ENCODE results near the gene SERP2. TPM values are rescaled to one million over a fixed set of nuclear protein-coding genes. Genes with fewer than 3 reads are reported as not detected.

Gene SERP2
- total RNA-seq, 1 donor from 2014 or later = 1.8 TPM

DNA sequence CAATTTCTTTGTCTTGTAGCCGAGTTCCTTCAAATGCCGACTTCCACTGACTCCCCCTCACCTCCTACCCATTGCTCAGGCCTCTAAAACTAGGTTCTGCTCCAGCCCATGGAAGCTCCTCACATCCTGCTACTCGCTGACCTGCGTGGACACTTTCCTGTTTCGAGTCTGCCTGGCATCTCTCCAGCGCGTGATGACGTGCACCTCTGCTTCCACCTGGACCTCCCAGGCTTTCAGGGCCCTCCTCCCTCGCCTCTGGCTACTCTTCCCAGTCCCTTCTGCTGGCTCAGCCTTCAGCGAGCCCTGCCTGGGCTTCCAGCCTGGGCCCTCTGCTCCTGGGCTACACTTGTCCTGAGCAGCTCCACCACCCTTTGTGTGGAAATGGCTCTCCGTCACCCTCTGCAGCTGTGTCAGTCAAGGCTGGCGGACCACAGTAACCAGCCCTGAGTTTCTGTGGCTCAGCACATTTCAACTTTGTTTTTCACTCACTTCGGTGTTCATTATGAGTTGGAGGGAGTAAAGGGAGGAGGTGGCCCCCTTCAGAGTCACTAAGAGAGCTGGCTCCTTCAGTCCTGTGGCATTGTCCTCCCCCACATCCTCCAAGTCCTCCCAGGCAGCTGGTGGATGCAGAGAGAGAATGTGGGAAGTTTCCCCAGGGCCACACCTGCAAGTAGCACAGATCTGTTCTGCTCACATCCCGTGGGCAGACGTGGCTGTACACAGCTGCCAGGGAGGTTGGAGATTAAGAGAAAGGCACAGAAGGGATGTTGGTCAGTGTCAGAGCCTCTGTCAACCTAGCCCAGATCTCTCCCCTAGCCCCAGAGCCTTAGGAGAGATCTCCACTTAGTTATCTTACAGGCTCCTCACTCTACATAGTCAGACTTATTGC, 49.4 kb downstream of the SERP2 start:
- TF ChIP-seq, protein P1, sequence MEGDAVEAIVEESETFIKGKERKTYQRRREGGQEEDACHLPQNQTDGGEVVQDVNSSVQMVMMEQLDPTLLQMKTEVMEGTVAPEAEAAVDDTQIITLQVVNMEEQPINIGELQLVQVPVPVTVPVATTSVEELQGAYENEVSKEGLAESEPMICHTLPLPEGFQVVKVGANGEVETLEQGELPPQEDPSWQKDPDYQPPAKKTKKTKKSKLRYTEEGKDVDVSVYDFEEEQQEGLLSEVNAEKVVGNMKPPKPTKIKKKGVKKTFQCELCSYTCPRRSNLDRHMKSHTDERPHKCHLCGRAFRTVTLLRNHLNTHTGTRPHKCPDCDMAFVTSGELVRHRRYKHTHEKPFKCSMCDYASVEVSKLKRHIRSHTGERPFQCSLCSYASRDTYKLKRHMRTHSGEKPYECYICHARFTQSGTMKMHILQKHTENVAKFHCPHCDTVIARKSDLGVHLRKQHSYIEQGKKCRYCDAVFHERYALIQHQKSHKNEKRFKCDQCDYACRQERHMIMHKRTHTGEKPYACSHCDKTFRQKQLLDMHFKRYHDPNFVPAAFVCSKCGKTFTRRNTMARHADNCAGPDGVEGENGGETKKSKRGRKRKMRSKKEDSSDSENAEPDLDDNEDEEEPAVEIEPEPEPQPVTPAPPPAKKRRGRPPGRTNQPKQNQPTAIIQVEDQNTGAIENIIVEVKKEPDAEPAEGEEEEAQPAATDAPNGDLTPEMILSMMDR (IDR thresholded peaks at IDR 0.05; ENCODE audit: unreplicated experiment) = no peak
- H3K4me3 Mint-ChIP-seq (ENCODE audit: unreplicated experiment) = no peak overlapping the region
- no peak for DNase-seq (ENCODE audit: low spot score)
- H3K27ac Mint-ChIP-seq (ENCODE audit: unreplicated experiment) = no peak overlapping the region
- no peaks in the 10 kb centered on the region for H3K36me3 Mint-ChIP-seq (ENCODE audit: low read depth, unreplicated experiment)
- H3K9me3 Mint-ChIP-seq (ENCODE audit: unreplicated experiment) = no peaks in the 10 kb centered on the region
- H3K4me1 Mint-ChIP-seq (ENCODE audit: unreplicated experiment) = peaks cover 17% of the 10 kb centered on the region
- peaks cover 7% of the 10 kb centered on the region for H3K27me3 Mint-ChIP-seq (ENCODE audit: unreplicated experiment)

DNA sequence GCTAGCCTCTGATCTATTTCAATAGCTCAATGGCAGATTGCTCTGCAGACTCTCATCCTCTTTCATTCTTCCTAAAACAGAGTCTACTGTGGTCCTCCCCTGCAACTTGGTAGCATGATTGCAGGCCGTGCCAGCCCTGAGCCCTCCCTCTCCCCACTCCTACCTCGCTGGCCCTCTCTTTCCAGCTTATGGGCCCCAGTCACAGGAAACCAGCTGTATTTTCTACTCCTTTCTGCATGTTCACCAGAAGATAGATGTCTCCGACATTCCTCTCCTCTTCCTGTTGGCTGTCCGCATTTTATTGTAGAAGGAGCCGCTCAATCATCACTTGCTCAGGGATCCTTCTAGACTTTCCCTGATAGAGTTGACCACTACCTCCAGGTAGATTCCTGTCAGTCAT, 50.2 kb downstream of the SERP2 start:
- TF ChIP-seq, protein P1 (IDR thresholded peaks at IDR 0.05; ENCODE audit: unreplicated experiment) = no peak
- Mint-ChIP-seq H3K27me3 (ENCODE audit: unreplicated experiment) (peaks cover 7% of the 10 kb centered on the region), H3K27ac (ENCODE audit: unreplicated experiment) (no peak overlapping the region)

DNA sequence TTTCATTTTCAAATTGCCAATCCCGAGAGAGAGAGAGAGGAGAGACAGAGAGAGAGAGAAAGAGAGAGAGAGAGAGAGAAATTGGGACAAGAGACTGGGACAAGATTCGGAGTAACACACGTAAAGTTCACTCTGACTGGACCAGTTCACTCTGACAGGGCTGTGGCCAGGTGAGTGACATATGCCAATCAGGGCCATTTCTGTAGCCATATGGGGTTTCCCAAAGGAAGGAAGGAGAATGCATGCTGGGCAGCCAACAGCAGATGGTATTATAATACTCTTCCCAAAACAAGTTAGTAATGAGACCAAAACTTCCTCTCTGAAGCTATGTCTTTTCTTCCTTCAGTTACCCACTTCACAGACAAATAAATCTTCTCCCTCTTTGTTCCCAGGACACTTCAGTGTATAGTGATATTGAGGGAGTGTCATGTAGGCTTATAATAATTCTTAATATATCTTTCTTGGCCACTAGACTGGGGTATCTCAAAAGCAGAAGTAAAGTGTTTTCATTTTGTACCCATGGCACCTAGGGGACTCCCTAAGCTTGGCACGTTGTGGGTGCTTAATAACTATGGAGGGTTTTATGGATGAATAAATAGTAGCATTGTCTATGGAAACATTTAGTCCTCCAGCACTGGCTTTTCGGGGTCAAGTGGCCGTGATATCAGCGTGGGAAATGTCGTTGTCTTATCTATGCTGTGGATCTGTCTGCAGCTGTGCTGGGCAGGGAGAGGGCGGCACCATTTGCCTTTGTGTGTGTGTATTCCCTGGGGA, 51.6 kb downstream of the SERP2 start:
- Mint-ChIP-seq H3K4me1 (ENCODE audit: unreplicated experiment) (peaks cover 17% of the 10 kb centered on the region), H3K36me3 (ENCODE audit: low read depth, unreplicated experiment) (no peaks in the 10 kb centered on the region), H3K4me3 (ENCODE audit: unreplicated experiment) (no peak overlapping the region), H3K27ac (ENCODE audit: unreplicated experiment) (no peak overlapping the region), H3K27me3 (ENCODE audit: unreplicated experiment) (peaks cover 7% of the 10 kb centered on the region), H3K9me3 (ENCODE audit: unreplicated experiment) (no peaks in the 10 kb centered on the region)
- DNase-seq (ENCODE audit: low spot score) = no peak
- TF ChIP-seq, protein P1 (IDR thresholded peaks at IDR 0.05; ENCODE audit: unreplicated experiment) = no peak

More for the DNA sequence above, 50.2 kb downstream of the SERP2 start:
- Mint-ChIP-seq H3K9me3 (ENCODE audit: unreplicated experiment) (no peaks in the 10 kb centered on the region), H3K4me1 (ENCODE audit: unreplicated experiment) (peaks cover 17% of the 10 kb centered on the region), H3K36me3 (ENCODE audit: low read depth, unreplicated experiment) (no peaks in the 10 kb centered on the region), H3K4me3 (ENCODE audit: unreplicated experiment) (no peak overlapping the region)
- DNase-seq (ENCODE audit: low spot score) = no peak

DNA sequence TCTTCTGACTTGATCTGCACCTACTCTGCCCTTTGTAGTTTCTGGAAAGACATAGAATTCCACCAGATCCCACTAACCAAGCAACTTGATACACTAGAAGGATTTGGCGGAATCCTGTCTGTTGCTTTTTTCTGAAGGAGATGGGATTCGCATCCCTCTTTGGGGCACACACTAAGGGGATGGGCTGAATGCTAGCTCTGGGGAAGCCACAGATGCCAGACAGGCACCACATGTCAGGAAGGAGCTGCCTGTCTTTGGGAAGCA, 52.1 kb downstream of the SERP2 start:
- H3K27me3 Mint-ChIP-seq (ENCODE audit: unreplicated experiment) = peaks cover 3% of the 10 kb centered on the region
- H3K4me1 Mint-ChIP-seq (ENCODE audit: unreplicated experiment) = peaks cover 17% of the 10 kb centered on the region
- no peaks in the 10 kb centered on the region for H3K36me3 Mint-ChIP-seq (ENCODE audit: low read depth, unreplicated experiment)
- no peak for DNase-seq (ENCODE audit: low spot score)
- no peak overlapping the region for H3K27ac Mint-ChIP-seq (ENCODE audit: unreplicated experiment)
- no peaks in the 10 kb centered on the region for H3K9me3 Mint-ChIP-seq (ENCODE audit: unreplicated experiment)
- TF ChIP-seq, protein P1 (IDR thresholded peaks at IDR 0.05; ENCODE audit: unreplicated experiment) = no peak
- H3K4me3 Mint-ChIP-seq (ENCODE audit: unreplicated experiment) = no peak overlapping the region

DNA sequence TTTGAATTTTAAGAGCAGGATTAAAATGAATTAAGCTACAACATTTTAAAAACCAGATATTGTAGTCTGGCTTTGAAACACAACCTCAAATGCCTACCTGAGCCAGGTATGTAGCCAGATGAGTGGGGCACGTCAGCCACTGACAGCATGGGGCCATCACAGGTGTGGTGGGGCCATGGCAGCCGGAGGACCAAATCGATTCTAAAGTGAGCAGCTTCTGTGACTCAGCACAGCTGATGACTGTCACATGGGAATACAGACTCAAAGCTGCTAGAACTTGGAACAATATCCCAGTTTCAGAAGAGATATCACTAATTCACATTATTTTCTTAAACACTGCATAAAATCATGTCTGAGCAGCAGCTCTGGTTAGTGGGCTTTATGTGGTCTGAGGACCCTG, 52.8 kb downstream of the SERP2 start:
- Mint-ChIP-seq H3K27me3 (ENCODE audit: unreplicated experiment) (no peaks in the 10 kb centered on the region), H3K4me3 (ENCODE audit: unreplicated experiment) (no peak overlapping the region), H3K9me3 (ENCODE audit: unreplicated experiment) (no peaks in the 10 kb centered on the region), H3K4me1 (ENCODE audit: unreplicated experiment) (peaks cover 17% of the 10 kb centered on the region), H3K36me3 (ENCODE audit: low read depth, unreplicated experiment) (no peaks in the 10 kb centered on the region), H3K27ac (ENCODE audit: unreplicated experiment) (no peak overlapping the region)
- DNase-seq (ENCODE audit: low spot score) = no peak
- TF ChIP-seq, protein P1 (IDR thresholded peaks at IDR 0.05; ENCODE audit: unreplicated experiment) = no peak

Measured in endothelial cell (in vitro differentiated cells).